HL-60/S4 treated with retinoic acid at 250 ng/mL for 4 days and 3 days (cell line): ENCODE measurements around the gene KANSL3.

Experiments
- in situ Hi-C: fragments of 300-500 bp; cut with MboI; formaldehyde crosslinking; loops from 2 replicates; pipeline ENCODE4 v1.7.0; 2022; ENCODE audit warnings: low sequenced_read_pairs

KANSL3 gene

DNA sequence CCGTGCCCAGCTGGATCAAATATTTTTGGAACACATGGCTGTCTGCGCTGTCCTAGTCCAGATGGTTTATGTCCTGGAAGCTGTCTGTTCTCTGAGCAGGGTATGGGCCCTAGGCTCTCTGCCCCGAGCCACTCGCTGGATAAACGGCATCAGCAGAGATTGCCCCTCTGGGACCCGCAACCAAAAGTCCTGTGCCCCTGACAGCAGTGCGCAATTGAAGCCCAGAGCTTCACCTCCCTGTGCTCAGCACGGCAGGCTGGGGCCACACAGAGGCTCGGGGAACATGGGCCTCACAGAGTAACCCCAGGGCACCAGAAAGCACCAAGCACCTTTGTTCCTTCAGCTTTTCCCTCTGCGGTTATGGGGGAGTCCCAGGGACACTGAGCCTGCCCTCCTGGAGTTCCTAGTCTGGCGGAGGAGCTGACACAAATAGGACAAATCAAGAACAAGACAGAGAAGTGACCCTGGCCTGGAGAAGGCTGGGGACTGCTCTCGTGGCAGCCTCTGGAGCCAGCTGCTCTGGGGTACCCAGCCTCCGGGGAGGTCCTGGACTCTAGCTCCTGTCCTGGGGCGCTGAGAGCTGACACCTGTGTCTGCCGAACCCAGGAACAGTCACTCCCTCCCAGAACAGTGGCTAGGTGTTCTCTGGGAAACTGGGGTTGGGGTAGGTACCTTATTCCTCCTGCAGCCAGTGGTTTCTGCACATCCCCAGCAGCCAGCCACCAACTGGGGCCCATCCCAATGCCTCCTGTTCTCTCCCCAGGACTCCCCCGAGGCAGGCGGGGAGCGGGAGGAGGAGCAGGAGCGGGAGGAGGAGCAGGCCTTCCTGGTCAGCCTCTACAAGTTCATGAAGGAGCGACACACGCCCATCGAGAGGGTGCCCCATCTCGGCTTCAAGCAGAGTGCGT lies 89.3 kb downstream of the KANSL3 start:
- in situ Hi-C loops: no loop called here

GRCh38 chr2:96547731-96548171 lies 90.4 kb downstream of the KANSL3 start:
- in situ Hi-C loops: no loop called here

DNA sequence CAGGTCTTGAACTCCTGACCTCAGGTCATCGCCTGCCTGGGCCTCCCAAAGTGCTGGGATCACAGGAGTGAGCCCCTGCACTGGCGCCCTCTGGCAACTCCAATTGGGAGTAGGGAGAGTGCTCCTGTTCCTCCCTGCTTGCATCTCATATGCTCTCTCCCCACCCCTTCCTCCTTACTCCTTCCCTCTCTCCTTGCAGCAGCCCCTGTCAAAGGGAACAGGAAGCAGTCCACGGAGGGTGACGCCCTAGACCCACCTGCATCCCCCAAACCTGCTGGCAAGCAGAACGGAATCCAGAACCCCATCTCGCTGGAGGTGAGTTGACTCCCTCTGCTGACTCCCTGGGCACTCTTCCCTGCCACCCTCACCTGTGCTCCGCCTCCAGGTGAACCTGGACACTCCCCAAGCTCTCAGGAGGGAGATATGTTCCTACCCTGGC lies 90.9 kb downstream of the KANSL3 start:
- in situ Hi-C loops: no loop called here

DNA sequence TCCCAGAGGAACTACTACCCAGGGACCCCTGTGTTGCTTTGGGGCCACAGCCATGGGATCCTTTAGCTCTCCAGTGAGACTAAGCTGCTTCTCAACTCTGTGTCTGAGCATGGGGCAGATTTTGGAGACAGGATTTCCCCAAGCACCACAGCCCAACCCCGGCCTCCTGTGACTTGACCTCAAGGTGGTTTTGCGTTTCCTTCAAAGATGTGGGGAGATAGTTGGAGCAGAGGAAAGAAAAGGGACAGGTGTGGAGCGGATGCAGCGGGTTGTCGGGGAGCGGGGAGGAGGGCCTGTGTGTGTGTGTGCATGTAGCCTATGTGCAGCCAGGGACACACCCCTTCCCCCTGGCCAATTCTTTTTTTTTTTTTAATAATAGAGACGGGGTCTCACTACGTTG lies 91.3 kb downstream of the KANSL3 start:
- in situ Hi-C loops: no loop called here

DNA sequence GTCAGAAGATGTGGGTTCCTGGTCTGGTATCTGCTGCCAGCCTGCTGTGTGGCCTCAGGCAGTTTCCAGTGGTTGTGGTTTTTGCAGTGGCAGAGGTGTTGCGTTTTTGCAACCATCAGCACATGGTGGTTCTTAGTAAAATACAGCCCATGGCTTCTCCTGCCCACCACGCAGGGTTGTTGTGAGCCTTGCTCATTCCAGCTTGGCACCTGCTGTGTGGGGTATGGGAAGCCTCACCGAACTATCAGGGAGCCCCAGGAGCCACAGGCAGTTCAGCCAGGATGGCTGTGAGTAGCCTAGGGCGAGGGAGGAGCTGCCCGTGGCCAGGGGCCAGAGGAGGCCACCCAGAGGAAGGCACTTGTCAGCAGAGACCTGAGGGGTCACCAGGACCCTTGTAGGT lies 91.8 kb downstream of the KANSL3 start:
- in situ Hi-C loops: no loop called here
